ENCODE results near the gene CDKAL1. TPM values are rescaled to one million over a fixed set of nuclear protein-coding genes. Genes with fewer than 3 reads are reported as not detected.

The CDKAL1 gene
- total RNA-seq, 1 donor: 20.0 TPM

DNA sequence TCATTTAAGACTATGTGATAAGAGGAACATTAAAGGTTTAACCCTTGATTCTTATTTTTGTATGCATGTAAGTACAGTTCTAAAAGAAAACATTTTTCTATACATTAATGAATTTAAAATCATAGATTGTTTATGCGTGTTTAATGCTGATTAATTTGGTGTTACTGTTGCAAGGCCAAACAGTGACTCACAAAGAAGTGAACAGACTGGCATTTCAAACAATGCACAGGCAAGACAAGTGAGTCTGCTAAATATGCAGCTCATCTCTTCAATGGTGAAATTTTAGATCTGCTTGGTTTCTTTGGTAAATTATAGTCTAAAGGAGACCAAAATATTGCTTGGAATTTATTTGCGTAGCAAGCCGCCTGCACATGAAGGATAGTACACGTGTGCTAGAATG lies 641.9 kb downstream of the CDKAL1 start:
- H3K4me3 ChIP-seq (ENCODE audit: low read depth, low read length): no peak overlapping the region
- TF ChIP-seq, protein P1, sequence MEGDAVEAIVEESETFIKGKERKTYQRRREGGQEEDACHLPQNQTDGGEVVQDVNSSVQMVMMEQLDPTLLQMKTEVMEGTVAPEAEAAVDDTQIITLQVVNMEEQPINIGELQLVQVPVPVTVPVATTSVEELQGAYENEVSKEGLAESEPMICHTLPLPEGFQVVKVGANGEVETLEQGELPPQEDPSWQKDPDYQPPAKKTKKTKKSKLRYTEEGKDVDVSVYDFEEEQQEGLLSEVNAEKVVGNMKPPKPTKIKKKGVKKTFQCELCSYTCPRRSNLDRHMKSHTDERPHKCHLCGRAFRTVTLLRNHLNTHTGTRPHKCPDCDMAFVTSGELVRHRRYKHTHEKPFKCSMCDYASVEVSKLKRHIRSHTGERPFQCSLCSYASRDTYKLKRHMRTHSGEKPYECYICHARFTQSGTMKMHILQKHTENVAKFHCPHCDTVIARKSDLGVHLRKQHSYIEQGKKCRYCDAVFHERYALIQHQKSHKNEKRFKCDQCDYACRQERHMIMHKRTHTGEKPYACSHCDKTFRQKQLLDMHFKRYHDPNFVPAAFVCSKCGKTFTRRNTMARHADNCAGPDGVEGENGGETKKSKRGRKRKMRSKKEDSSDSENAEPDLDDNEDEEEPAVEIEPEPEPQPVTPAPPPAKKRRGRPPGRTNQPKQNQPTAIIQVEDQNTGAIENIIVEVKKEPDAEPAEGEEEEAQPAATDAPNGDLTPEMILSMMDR (IDR thresholded peaks at IDR 0.05; ENCODE audit: insufficient read depth, low read length): no peak
- no peak for DNase-seq (ENCODE audit: low read depth)

DNA sequence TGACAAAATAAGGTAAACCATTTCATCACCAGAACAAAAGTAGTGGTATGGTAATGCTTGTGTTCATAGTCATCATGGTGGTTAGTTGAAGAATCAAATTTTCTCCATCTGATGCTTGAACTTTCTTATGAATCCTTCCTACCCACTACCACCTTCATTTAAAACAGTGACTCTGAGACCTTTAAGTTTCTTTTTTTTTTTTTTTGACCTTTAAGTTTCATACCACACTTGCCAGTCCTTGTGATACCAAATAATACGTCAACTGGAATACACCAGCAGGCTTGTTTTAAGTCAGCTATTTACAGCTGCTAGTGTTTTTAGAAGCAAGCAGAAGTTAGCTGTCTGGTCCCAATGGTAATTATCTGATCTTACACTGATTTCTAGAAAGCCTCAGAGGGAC lies 645.9 kb downstream of the CDKAL1 start:
- no peak overlapping the region for H3K4me3 ChIP-seq (ENCODE audit: low read depth, low read length)
- no peak for DNase-seq (ENCODE audit: low read depth)
- TF ChIP-seq, protein P1 (IDR thresholded peaks at IDR 0.05; ENCODE audit: insufficient read depth, low read length): no peak

- TF ChIP-seq, protein P1 (IDR thresholded peaks at IDR 0.05; ENCODE audit: insufficient read depth, low read length): no peak
- no peak overlapping the region for H3K4me3 ChIP-seq (ENCODE audit: low read depth, low read length)
- DNase-seq (ENCODE audit: low read depth): no peak
Measured at GRCh38 chr6:21180800-21181337, 646.6 kb downstream of the CDKAL1 start.

GRCh38 chr6:21181866-21182265 lies 647.6 kb downstream of the CDKAL1 start:
- DNase-seq (ENCODE audit: low read depth): no peak

DNA sequence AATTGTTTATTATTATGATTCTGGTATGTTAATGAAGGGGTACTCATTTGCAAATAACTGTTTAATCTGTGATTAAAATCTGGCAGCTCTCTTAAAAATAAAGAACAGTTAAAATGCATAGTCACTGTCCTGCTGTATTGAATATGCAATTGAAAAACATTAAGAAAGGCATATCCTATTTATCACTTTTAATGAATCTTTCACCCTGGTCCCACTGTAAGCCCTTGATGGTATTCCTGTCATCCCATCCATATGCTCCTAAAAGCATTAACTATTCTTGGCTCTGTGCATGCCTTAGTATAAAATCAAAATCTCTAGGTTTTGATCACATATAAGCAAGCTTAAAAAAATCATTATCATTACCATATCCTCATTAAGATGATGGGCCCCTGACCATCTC lies 648.3 kb downstream of the CDKAL1 start:
- TF ChIP-seq, protein P1 (IDR thresholded peaks at IDR 0.05; ENCODE audit: insufficient read depth, low read length): no peak
- H3K4me3 ChIP-seq (ENCODE audit: low read depth, low read length): no peak overlapping the region
- DNase-seq (ENCODE audit: low read depth): no peak

More at GRCh38 chr6:21181866-21182265, 647.6 kb downstream of the CDKAL1 start:
- TF ChIP-seq, protein P1 (IDR thresholded peaks at IDR 0.05; ENCODE audit: insufficient read depth, low read length): no peak
- H3K4me3 ChIP-seq (ENCODE audit: low read depth, low read length): no peak overlapping the region

DNA sequence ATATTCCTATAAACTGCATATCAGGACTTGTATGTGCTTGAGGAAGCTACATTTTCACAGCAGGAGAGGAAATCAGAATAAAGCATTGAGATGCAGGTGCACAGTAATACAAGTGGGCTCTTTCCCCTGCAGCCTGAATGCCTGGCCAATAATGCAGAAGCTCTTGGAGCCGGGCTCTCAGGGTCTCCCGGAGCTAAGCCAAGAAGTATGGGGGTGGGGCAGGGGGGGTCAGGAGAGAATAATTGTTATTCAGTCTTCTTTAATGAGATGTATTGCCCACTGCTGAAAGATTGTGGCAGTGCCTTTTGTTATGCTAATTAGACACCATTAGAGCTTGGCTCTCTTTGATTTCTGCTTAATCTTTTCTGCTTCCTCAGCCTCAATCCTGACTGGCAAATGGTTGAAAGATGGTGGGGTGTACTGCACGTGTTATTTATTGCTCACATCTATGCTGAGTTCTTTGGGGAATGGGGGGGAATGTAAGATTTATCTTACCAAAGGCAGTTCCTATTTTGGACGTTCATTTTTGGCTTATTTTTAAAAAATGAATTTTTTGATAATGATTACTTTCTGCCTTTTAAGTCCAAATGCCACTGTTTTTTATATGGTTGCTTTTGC lies 651.7 kb downstream of the CDKAL1 start:
- no peak for DNase-seq (ENCODE audit: low read depth)
- H3K4me3 ChIP-seq (ENCODE audit: low read depth, low read length): no peak overlapping the region

More for the DNA sequence above, 651.7 kb downstream of the CDKAL1 start:
- TF ChIP-seq, protein P1 (IDR thresholded peaks at IDR 0.05; ENCODE audit: insufficient read depth, low read length): no peak
